Measurements from ENCODE around the gene GPRIN3.

- TF ChIP-seq, protein P1, sequence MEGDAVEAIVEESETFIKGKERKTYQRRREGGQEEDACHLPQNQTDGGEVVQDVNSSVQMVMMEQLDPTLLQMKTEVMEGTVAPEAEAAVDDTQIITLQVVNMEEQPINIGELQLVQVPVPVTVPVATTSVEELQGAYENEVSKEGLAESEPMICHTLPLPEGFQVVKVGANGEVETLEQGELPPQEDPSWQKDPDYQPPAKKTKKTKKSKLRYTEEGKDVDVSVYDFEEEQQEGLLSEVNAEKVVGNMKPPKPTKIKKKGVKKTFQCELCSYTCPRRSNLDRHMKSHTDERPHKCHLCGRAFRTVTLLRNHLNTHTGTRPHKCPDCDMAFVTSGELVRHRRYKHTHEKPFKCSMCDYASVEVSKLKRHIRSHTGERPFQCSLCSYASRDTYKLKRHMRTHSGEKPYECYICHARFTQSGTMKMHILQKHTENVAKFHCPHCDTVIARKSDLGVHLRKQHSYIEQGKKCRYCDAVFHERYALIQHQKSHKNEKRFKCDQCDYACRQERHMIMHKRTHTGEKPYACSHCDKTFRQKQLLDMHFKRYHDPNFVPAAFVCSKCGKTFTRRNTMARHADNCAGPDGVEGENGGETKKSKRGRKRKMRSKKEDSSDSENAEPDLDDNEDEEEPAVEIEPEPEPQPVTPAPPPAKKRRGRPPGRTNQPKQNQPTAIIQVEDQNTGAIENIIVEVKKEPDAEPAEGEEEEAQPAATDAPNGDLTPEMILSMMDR (IDR thresholded peaks at IDR 0.05; ENCODE audit: low read depth, low read length) = no peak
- no peak for TF ChIP-seq EZH2phosphoT487 (IDR thresholded peaks at IDR 0.05; ENCODE audit: low read depth)
Measured at GRCh38 chr4:89303814-89304388, 3.7 kb downstream of the GPRIN3 start.

Measured in OCI-LY3 (cell line).